Measurements from ENCODE around the gene NUP88. TPM values are rescaled to one million over a fixed set of nuclear protein-coding genes. Genes with fewer than 3 reads are reported as not detected.

Gene NUP88
- total RNA-seq, 2 experiments from 2014 or later: 135 to 199 TPM

DNA sequence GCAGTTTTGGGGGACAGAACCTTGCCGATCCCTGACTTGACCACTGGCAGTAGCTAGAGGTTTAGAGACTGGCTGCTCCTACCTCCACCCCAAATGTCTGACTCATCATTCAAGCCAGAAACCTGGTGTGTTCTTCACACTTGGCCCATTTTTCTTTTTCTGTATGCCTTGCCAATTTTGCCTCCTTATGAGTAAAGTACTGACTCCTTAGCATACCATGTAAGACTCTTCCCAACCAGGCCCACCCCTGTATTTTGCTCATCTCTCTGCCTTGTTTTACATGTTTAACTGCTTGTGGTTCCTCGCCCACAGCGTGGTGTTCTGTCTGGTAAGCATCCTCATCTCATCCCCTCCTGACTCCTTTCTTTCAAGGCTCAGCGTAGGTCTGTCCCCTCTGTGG is 37.9 kb downstream of the NUP88 start:
- DNase-seq: peak; percentile 14
- Mint-ChIP-seq H3K4me1 (peaks cover 4% of the 10 kb centered on the region), H3K27me3 (no peaks in the 10 kb centered on the region), H3K9me3 (ENCODE audit: low read depth) (no peaks in the 10 kb centered on the region), H3K27ac (peak overlapping the region; percentile 37), H3K36me3 (ENCODE audit: low read depth) (peaks cover 70% of the 10 kb centered on the region), H3K4me3 (no peak overlapping the region)
- POLR2A ChIA-PET: no interaction called here
- intact Hi-C loops (cut with DNase I, micrococcal nuclease): no loop called here
- peak; percentile 19 for ATAC-seq
- CTCF ChIA-PET: no interaction called here

DNA sequence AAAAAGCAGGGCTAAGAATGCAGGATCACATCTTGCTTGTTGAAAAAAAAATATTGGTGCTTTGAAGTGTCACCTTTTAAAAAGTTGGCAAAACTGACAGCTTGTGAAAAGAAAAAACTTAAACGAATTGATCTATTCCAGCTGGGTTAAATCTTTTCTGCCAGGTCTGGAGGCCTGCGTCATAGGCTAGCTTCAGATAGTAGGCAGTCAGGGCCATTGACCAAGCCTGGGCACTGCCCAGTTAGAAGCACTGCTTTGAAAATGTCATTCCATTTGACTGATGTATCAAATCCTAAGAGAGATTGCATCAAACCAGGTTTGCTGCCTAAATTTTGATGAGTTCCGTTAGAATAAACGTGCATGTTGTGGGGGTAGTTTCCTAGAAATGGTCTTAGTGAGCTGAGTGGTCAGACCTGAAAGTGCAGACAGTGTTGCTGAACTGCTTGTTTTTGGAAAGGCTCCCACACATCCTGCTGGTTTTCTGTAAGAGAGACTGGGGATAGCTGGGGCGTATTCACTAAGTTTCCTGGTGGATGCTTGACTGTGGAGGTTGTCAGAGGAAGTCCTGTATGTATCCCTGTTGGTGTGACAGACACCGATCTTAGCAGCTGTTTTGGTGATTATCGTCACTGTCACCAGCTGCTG is 38.8 kb downstream of the NUP88 start:
- Mint-ChIP-seq H3K4me1 (peaks cover 4% of the 10 kb centered on the region), H3K4me3 (no peak overlapping the region), H3K36me3 (ENCODE audit: low read depth) (peaks cover 68% of the 10 kb centered on the region), H3K9me3 (ENCODE audit: low read depth) (no peaks in the 10 kb centered on the region), H3K27ac (peak overlapping the region; percentile 5), H3K27me3 (no peaks in the 10 kb centered on the region)
- DNase-seq: no peak
- ChIA-PET POLR2A (no interaction called here), CTCF (no interaction called here)
- ATAC-seq: no peak
- intact Hi-C loops (cut with DNase I, micrococcal nuclease): no loop called here

DNA sequence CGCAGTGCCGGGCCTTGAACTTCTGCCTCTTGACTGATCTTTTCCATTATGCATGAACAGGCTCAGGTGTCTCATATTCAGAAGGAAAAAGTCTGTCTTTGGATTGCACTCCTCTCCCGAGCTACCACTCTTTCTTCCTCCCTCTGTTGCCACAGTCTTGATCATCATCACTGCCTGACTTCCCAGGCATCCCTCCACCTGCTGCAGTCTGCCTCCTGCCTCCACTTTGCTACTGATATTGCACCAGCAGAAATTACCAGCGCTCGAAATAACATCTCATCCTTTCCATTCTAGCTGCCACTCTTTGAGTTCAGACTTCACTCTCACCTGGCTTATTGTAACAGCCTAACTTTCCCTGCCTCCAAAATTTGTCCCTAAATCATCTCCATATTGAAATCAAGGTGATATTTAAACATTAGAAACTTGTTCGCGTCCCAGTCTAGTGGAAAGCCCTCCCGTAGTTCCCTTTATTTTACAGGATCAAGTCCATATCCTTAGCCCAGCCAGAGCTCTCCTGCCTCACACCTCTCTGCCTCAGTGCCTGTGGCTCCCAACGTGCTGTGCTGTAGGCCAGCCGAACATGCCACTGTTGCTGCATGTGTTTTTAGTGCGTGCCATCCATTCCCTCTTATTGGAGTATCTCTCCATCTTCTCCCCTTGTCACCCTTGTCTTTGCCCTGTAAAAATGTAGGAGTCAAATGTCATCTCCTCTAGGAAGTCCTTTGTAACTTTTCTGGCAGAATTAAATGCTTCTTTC is 39.9 kb downstream of the NUP88 start:
- intact Hi-C loops (cut with DNase I, micrococcal nuclease): loop anchor here in 1 of 2 experiments (10.0 kb wide), 1 partner anchor 135 kb away; no protein-coding TSS in a partner anchor
- POLR2A ChIA-PET: no interaction called here
- CTCF ChIA-PET: no interaction called here

DNA sequence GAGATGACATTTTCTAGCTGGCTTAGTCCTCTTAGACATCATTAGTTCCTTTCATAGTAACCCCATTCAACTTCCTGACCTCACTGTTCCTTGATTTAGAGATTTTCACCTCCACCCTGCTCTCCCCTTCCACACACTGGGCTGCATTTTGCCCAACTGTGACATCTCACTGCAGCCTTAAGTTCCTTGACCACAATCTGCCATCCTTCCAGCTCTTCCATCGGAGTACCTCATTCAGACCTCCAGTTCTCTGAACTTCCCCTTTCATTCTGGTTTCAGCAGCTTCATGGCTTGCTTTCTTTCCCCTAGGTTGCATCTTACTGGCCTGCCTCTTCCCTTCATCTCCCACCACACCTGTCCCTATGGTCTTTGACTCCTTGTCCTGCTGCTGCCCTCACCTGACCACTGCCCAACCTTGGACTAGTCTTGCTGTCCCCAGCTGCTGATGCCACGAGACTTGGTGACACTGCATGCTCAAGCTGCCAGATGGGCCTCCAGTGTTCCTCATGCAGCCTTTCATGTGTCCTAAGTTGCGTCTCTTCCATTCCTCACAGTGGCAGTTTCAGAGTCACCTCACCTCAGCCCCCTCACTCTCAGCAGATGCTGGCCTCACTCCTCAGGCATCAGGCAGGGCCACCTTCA is 40.8 kb downstream of the NUP88 start:
- Mint-ChIP-seq H3K27me3 (no peaks in the 10 kb centered on the region), H3K36me3 (ENCODE audit: low read depth) (peaks cover 63% of the 10 kb centered on the region)
- CTCF ChIA-PET: interaction anchor here (0.8 to 1.5 kb wide), 2 partner anchors 71 to 81 kb away, joined by 4 to 6 read pairs; no protein-coding TSS in a partner anchor

More for the DNA sequence above, 39.9 kb downstream of the NUP88 start:
- ATAC-seq (no peak), DNase-seq (no peak)
- peak overlapping the region; percentile 65 for H3K27ac Mint-ChIP-seq
- no peaks in the 10 kb centered on the region for H3K27me3 Mint-ChIP-seq
- peaks cover 62% of the 10 kb centered on the region for H3K36me3 Mint-ChIP-seq (ENCODE audit: low read depth)
- no peaks in the 10 kb centered on the region for H3K9me3 Mint-ChIP-seq (ENCODE audit: low read depth)
- peaks cover 4% of the 10 kb centered on the region for H3K4me1 Mint-ChIP-seq
- H3K4me3 Mint-ChIP-seq: no peak overlapping the region

GRCh38 chr17:5373112-5373511 is 46.4 kb downstream of the NUP88 start:
- H3K27me3 Mint-ChIP-seq: no peaks in the 10 kb centered on the region

More for the DNA sequence above, 40.8 kb downstream of the NUP88 start:
- POLR2A ChIA-PET: no interaction called here
- no peak for ATAC-seq
- Mint-ChIP-seq H3K4me3 (no peak overlapping the region), H3K27ac (peak overlapping the region; percentile 65), H3K4me1 (peaks cover 4% of the 10 kb centered on the region), H3K9me3 (ENCODE audit: low read depth) (no peaks in the 10 kb centered on the region)
- intact Hi-C loops (cut with DNase I, micrococcal nuclease): loop anchor here in 1 of 2 experiments (10.0 kb wide), 1 partner anchor 134 kb away; no protein-coding TSS in a partner anchor
- no peak for DNase-seq

DNA sequence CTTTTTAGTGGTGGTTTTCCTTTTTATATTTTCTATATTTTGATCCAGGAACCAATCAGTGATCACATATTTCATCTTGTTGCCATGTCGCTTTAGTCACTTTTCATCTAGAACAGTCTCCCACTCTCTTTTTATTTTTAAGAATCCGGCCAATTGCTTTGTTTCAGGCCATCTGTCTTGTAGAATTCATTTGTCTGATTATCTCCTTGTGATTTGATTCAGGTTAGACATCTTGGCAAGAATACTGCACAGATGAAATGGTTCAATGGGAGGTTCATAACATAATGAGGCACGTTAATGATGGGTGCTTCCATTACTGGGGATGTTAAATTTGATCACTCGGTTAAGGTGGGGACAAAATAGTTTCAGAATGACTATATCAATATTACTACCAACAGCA is 49.1 kb downstream of the NUP88 start:
- Mint-ChIP-seq H3K27ac (no peak overlapping the region), H3K27me3 (no peaks in the 10 kb centered on the region), H3K4me1 (no peaks in the 10 kb centered on the region), H3K36me3 (ENCODE audit: low read depth) (peaks cover 34% of the 10 kb centered on the region), H3K4me3 (no peak overlapping the region), H3K9me3 (ENCODE audit: low read depth) (no peaks in the 10 kb centered on the region)
- ChIA-PET CTCF (no interaction called here), POLR2A (no interaction called here)
- intact Hi-C loops (cut with DNase I, micrococcal nuclease): loop anchor here in 1 of 2 experiments (10.0 kb wide), 1 partner anchor 126 kb away; no protein-coding TSS in a partner anchor
- DNase-seq (no peak), ATAC-seq (no peak)

More at GRCh38 chr17:5373112-5373511, 46.4 kb downstream of the NUP88 start:
- no peaks in the 10 kb centered on the region for H3K4me1 Mint-ChIP-seq
- DNase-seq (no peak), ATAC-seq (no peak)
- intact Hi-C loops (cut with DNase I, micrococcal nuclease): loop anchor here in 1 of 2 experiments (10.0 kb wide), 1 partner anchor 128 kb away; no protein-coding TSS in a partner anchor
- H3K36me3 Mint-ChIP-seq (ENCODE audit: low read depth): peaks cover 44% of the 10 kb centered on the region
- no peak overlapping the region for H3K4me3 Mint-ChIP-seq
- no peak overlapping the region for H3K27ac Mint-ChIP-seq
- CTCF ChIA-PET: interaction anchor here (0.5 kb wide), 1 partner anchor 127 kb away, joined by 3 read pairs; no protein-coding TSS in a partner anchor
- no peaks in the 10 kb centered on the region for H3K9me3 Mint-ChIP-seq (ENCODE audit: low read depth)
- POLR2A ChIA-PET: no interaction called here

GRCh38 chr17:5365831-5366230 is 53.6 kb downstream of the NUP88 start:
- POLR2A ChIA-PET: no interaction called here
- intact Hi-C loops (cut with DNase I, micrococcal nuclease): no loop called here

GRCh38 chr17:5364696-5365095 is 54.8 kb downstream of the NUP88 start:
- no peak overlapping the region for H3K4me3 Mint-ChIP-seq
- peaks cover 41% of the 10 kb centered on the region for H3K36me3 Mint-ChIP-seq (ENCODE audit: low read depth)
- H3K27me3 Mint-ChIP-seq: no peaks in the 10 kb centered on the region
- DNase-seq: no peak
- CTCF ChIA-PET: interaction anchor here (0.5 kb wide), 1 partner anchor 187 kb away, joined by 3 read pairs; no protein-coding TSS in a partner anchor
- no peak for ATAC-seq
- POLR2A ChIA-PET: interaction anchor here (0.7 kb wide), 1 partner anchor 66 kb away, joined by 4 read pairs; no protein-coding TSS in a partner anchor
- no peaks in the 10 kb centered on the region for H3K4me1 Mint-ChIP-seq
- no peaks in the 10 kb centered on the region for H3K9me3 Mint-ChIP-seq (ENCODE audit: low read depth)
- no peak overlapping the region for H3K27ac Mint-ChIP-seq
- intact Hi-C loops (cut with DNase I, micrococcal nuclease): loop anchor here in 1 of 2 experiments (5.0 kb wide), 1 partner anchor 117 kb away; no protein-coding TSS in a partner anchor

More at GRCh38 chr17:5365831-5366230, 53.6 kb downstream of the NUP88 start:
- no peak for ATAC-seq
- H3K9me3 Mint-ChIP-seq (ENCODE audit: low read depth): no peaks in the 10 kb centered on the region
- H3K4me3 Mint-ChIP-seq: no peak overlapping the region
- no peaks in the 10 kb centered on the region for H3K27me3 Mint-ChIP-seq
- peaks cover 36% of the 10 kb centered on the region for H3K36me3 Mint-ChIP-seq (ENCODE audit: low read depth)
- CTCF ChIA-PET: no interaction called here
- H3K27ac Mint-ChIP-seq: no peak overlapping the region
- DNase-seq: no peak
- H3K4me1 Mint-ChIP-seq: no peaks in the 10 kb centered on the region

DNA sequence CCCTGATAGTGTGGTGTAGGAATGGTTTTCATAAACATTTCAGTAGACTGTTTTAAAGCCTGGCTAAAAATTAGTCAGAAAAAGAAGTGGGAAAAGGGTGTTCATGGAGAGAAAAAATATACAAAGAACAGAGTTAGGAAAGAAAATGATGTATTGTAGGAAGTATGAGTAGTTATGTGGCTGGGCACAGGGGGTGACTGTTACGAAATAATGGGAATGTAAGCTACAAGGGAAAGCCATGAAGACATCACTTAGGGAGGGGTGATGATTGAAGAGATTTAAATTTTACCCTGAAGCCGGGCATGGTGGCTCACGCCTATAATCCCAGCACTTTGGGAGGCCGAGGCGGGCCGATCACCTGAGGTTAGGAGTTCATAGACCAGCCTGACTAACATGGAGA is 55.3 kb downstream of the NUP88 start:
- ATAC-seq (no peak), DNase-seq (no peak)
- no peak overlapping the region for H3K4me3 Mint-ChIP-seq
- H3K36me3 Mint-ChIP-seq (ENCODE audit: low read depth): peaks cover 41% of the 10 kb centered on the region
- no peaks in the 10 kb centered on the region for H3K9me3 Mint-ChIP-seq (ENCODE audit: low read depth)
- ChIA-PET POLR2A (interaction anchor here (0.7 kb wide), 1 partner anchor 66 kb away, joined by 4 read pairs; no protein-coding TSS in a partner anchor), CTCF (interaction anchor here (0.5 kb wide), 1 partner anchor 188 kb away, joined by 3 read pairs; no protein-coding TSS in a partner anchor)
- no peaks in the 10 kb centered on the region for H3K27me3 Mint-ChIP-seq
- intact Hi-C loops (cut with DNase I, micrococcal nuclease): loop anchor here in 1 of 2 experiments (5.0 kb wide), 1 partner anchor 117 kb away; no protein-coding TSS in a partner anchor
- no peaks in the 10 kb centered on the region for H3K4me1 Mint-ChIP-seq
- H3K27ac Mint-ChIP-seq: peak overlapping the region; percentile 38

- Mint-ChIP-seq H3K4me3 (no peak overlapping the region), H3K27me3 (no peaks in the 10 kb centered on the region), H3K27ac (peak overlapping the region; percentile 4), H3K9me3 (ENCODE audit: low read depth) (no peaks in the 10 kb centered on the region), H3K4me1 (no peaks in the 10 kb centered on the region), H3K36me3 (ENCODE audit: low read depth) (peaks cover 39% of the 10 kb centered on the region)
- intact Hi-C loops (cut with DNase I, micrococcal nuclease): loop anchor here in 1 of 2 experiments (5.0 kb wide), 1 partner anchor 115 kb away; no protein-coding TSS in a partner anchor
- ATAC-seq (no peak), DNase-seq (no peak)
- ChIA-PET CTCF (interaction anchor here (0.6 to 1.1 kb wide), 3 partner anchors 66 to 112 kb away, joined by 3 to 4 read pairs (median 3); no protein-coding TSS in a partner anchor), POLR2A (interaction anchor here (0.6 kb wide), 1 partner anchor 10 kb away, joined by 3 read pairs; no protein-coding TSS in a partner anchor)
Measured at GRCh38 chr17:5362162-5362811, 57.2 kb downstream of the NUP88 start.

Data from activated CD4-positive, alpha-beta T cell treated with anti-CD3 and anti-CD28 coated beads for 36 hours (primary cell).